ACC112 (cell line): ENCODE data around the gene AKR1C2.
A peak's percentile ranks its signal among the peaks of the same experiment; 100 is the strongest.
"Not testable (repeated sequence)": the region's sequence is repeated elsewhere in the genome, so short reads cannot be mapped to it uniquely, and the experiment has no call there.

Experiments
- H2AFZ ChIP-seq: fragments of 200-600 bp; sonication (generic); one replicate; pipeline ENCODE4 v1.6.0; 2017; ENCODE audit warnings: antibody characterized with exemption, low read length; ENCODE audit not compliant: unreplicated experiment
- H3K27ac ChIP-seq: fragments of 200-600 bp; sonication (generic); 2 replicates; pipeline ENCODE4 v1.5.1; 2014; ENCODE audit warnings: low read depth, mild to moderate bottlenecking, antibody characterized with exemption, low read length, moderate library complexity
- H3K27me3 ChIP-seq: fragments of 200-600 bp; sonication (generic); 2 replicates; pipeline ENCODE4 v1.6.1; 2014; ENCODE audit warnings: mild to moderate bottlenecking, antibody characterized with exemption, low read length, moderate library complexity, mixed read lengths; ENCODE audit not compliant: insufficient read depth
- H3K36me3 ChIP-seq: fragments of 200-600 bp; sonication (generic); 2 replicates; pipeline ENCODE4 v1.6.1; 2016; ENCODE audit warnings: mild to moderate bottlenecking, antibody characterized with exemption, low read length, moderate library complexity, mixed read lengths; ENCODE audit not compliant: insufficient read depth
- H3K4me1 ChIP-seq: fragments of 200-600 bp; sonication (generic); one replicate; pipeline ENCODE4 v1.6.1; 2016; ENCODE audit warnings: low read length, mixed read lengths; ENCODE audit not compliant: insufficient read depth, unreplicated experiment, control insufficient read depth
- H3K4me3 ChIP-seq: fragments of 200-600 bp; sonication (generic); 2 replicates; pipeline ENCODE4 v1.5.1; 2014; ENCODE audit warnings: mild to moderate bottlenecking, low read depth, low read length
- H3K79me2 ChIP-seq: fragments of 200-600 bp; sonication (generic); one replicate; pipeline ENCODE4 v1.6.0; 2016; ENCODE audit warnings: low read length; ENCODE audit not compliant: control insufficient read depth, unreplicated experiment, insufficient read depth

AKR1C2 gene

DNA sequence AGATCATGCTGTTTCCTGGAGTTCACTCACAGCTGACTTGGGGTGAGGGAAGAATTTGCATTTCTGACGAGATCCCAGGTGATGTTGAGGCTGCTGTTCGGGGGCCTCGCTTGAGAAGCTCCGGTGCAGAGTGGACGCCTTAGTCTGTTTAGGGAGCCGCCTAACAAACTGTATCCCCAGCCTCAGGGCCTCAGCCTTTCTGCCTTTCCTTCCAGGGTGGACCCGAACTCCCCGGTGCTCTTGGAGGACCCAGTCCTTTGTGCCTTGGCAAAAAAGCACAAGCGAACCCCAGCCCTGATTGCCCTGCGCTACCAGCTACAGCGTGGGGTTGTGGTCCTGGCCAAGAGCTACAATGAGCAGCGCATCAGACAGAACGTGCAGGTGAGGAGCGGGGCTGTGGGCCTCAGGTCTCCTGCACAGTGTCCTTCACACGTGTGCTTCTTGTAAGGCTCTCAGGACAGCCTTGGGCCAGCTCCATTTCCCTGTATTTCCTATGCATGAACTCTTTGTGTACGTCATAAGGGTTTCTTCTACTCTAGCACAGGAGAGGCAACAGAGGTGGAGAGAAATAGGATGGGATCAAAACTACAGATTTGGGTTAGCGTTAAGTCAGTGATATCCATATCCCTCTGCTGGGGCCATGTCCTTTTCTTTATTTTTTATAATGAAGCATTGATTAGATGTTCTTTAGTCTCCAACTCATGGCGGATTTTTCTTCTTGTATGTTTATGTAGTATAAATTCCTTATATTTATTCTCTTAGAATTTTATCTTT is 31.1 kb downstream of the AKR1C2 start:
- not testable (repeated sequence) for H2AFZ ChIP-seq, H3K27ac ChIP-seq, H3K4me3 ChIP-seq, H3K79me2 ChIP-seq, H3K4me1 ChIP-seq, H3K27me3 ChIP-seq
- peaks cover 13% of the 10 kb centered on the region for H3K36me3 ChIP-seq

DNA sequence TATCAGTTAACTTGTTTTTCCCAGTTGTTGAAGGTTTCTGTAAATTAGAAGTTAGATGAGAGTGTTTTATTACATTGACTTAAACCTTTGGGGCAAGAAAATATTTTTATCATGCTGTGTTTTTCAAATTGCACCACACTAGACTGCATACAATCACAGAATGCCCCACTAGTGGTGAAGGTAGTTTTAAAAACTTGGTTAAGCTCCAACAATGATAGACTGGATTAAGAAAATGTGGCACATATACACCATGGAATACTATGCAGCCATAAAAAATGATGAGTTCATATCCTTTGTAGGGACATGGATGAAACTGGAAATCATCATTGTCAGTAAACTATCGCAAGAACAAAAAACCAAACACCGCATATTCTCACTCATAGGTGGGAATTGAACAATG is 33.3 kb downstream of the AKR1C2 start:
- H3K27ac ChIP-seq, H3K4me3 ChIP-seq, H2AFZ ChIP-seq, H3K79me2 ChIP-seq, H3K27me3 ChIP-seq, H3K4me1 ChIP-seq: not testable (repeated sequence)
- peaks cover 15% of the 10 kb centered on the region for H3K36me3 ChIP-seq

GRCh38 chr10:4969289-4969688 is 34.4 kb downstream of the AKR1C2 start:
- peaks cover 15% of the 10 kb centered on the region for H3K36me3 ChIP-seq
- not testable (repeated sequence) for H3K27me3 ChIP-seq, H2AFZ ChIP-seq, H3K79me2 ChIP-seq, H3K4me3 ChIP-seq, H3K27ac ChIP-seq, H3K4me1 ChIP-seq

- H3K4me3 ChIP-seq, H3K4me1 ChIP-seq, H2AFZ ChIP-seq, H3K27ac ChIP-seq, H3K27me3 ChIP-seq, H3K79me2 ChIP-seq: not testable (repeated sequence)
- H3K36me3 ChIP-seq, result peaks cover 15% of the 10 kb centered on the region
These were observed 36.5 kb downstream of the AKR1C2 start for GRCh38 chr10:4967189-4967588.

DNA sequence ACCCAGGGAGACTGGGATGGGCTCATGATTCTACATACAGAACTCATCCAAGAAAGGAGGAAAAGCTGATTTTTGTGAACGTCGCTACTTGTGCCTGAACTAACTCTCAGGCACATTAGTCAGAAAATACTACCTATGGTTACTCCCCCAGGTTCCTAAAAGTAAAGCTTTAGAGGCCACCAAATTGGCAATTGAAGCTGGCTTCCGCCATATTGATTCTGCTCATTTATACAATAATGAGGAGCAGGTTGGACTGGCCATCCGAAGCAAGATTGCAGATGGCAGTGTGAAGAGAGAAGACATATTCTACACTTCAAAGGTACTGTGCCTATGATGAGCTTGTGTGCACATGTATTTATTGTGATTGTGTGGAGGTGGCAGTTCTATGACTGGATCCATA is 37.9 kb downstream of the AKR1C2 start:
- H3K36me3 ChIP-seq, result peaks cover 15% of the 10 kb centered on the region
- not testable (repeated sequence) for H3K4me1 ChIP-seq, H3K27me3 ChIP-seq, H3K4me3 ChIP-seq, H3K27ac ChIP-seq, H3K79me2 ChIP-seq, H2AFZ ChIP-seq

DNA sequence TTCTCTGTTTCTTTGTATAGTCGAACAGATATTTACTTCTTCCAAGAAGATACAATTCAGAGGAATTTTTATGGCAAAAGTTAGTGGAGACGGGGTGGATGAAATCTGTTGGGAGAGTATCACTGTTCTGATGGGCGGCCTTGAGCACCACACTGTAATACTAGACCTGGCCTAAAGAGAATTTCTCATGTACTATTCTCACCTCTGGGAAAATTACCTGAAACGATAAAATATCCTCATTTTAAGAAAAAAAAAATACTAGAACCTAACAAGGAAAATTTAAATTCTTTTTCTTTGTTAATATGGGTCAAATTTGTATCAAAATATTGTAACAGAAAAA is 39.9 kb downstream of the AKR1C2 start:
- H3K4me3 ChIP-seq, result peak overlapping the region; percentile 66
- not testable (repeated sequence) for H3K36me3 ChIP-seq, H3K27me3 ChIP-seq, H3K79me2 ChIP-seq, H3K4me1 ChIP-seq, H3K27ac ChIP-seq, H2AFZ ChIP-seq

DNA sequence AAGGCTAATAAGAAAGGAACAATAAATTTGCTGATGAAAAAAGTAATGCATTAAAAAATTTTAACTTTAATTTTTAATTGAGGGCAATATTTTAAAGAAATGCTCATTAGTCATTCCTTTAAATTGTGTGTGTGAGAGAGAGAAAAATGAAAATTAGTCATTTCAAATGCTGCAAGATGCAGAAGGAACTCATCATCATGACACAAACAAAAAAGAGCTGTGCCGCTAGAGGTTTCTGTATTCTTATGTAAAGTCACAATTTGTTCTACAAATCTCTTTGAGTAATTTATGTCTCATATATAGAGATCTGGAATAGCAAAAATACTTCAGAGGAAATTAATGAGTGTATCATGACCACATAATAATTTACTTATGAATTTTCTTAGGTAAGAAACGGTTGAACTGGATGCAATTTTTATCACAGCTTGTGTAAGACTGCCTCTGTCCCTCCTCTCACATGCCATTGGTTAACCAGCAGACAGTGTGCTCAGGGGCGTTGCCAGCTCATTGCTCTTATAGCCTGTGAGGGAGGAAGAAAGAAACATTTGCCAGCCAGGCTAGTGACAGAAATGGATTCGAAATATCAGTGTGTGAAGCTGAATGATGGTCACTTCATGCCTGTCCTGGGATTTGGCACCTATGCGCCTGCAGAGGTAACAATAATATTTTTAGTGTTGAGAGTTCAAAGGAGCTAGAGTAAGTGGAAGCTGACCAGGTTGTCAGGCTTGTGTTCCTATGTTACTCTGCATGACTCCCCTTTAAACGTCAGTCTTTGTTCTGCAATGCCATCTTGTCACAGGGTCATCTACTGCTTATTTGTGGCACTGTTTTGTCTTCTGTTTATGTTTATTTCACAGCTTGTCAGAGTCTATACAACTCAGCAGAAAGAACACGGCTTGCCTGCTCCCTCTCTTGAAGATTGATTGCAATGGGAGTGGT is 40.5 kb downstream of the AKR1C2 start, which contains the start of gene AKR1C1:
TSS of gene AKR1C1 (plus strand) at position 540 of the 939 bp plus-strand sequence. CDS start at position 570, 30 bp downstream.
- not testable (repeated sequence) for H3K36me3 ChIP-seq, H3K79me2 ChIP-seq, H3K27me3 ChIP-seq, H3K4me1 ChIP-seq
- Histone ChIP-seq H3K4me3 (peak within 1 kb of the TSS; percentile 66), H2AFZ (peak within 1 kb of the TSS; percentile 47), H3K27ac (peak within 1 kb of the TSS; percentile 41)

DNA sequence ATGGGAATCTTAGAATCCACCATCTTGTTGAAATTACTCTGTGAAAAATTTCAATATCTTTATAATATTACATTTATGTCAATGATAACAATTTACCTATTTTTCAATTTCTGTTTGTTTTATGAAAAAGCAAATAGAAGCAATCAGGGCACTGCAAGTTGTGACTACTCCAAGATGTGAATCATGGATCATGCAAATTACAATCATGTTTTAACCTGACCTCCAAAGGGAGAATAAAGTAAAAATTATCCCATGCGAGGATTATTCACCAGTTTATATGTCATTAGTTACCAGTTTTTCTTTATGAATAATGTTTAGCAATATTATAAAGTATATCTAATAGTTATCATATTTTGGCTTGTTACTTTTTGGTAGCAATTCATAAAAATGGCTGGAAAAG is 41.3 kb downstream of the AKR1C2 start:
- not testable (repeated sequence) for H3K4me3 ChIP-seq, H3K79me2 ChIP-seq, H3K36me3 ChIP-seq, H3K27me3 ChIP-seq, H2AFZ ChIP-seq
- Histone ChIP-seq H3K4me1 (peaks cover 14% of the 10 kb centered on the region), H3K27ac (peak overlapping the region; percentile 41)

GRCh38 chr10:4961558-4961957 is 42.1 kb downstream of the AKR1C2 start:
- H3K4me3 ChIP-seq, H3K79me2 ChIP-seq, H2AFZ ChIP-seq, H3K27ac ChIP-seq, H3K36me3 ChIP-seq, H3K27me3 ChIP-seq: not testable (repeated sequence)
- H3K4me1 ChIP-seq, result peaks cover 14% of the 10 kb centered on the region

- not testable (repeated sequence) for H3K27ac ChIP-seq, H3K79me2 ChIP-seq, H3K36me3 ChIP-seq, H3K4me1 ChIP-seq, H2AFZ ChIP-seq, H3K27me3 ChIP-seq, H3K4me3 ChIP-seq
These were observed 46.6 kb downstream of the AKR1C2 start for GRCh38 chr10:4956955-4957645.
